SW 1271 (cell line): Measurements from ENCODE around the gene AKAP9.
"Not testable (repeated sequence)": the region's sequence is repeated elsewhere in the genome, so short reads cannot be mapped to it uniquely, and the experiment has no call there.

ENCODE experiments used
- DNase-seq, 2 experiments: peaks; one replicate each; lab custom pipeline; 2025; lab: John Stamatoyannopoulos, UW

The AKAP9 gene

DNA sequence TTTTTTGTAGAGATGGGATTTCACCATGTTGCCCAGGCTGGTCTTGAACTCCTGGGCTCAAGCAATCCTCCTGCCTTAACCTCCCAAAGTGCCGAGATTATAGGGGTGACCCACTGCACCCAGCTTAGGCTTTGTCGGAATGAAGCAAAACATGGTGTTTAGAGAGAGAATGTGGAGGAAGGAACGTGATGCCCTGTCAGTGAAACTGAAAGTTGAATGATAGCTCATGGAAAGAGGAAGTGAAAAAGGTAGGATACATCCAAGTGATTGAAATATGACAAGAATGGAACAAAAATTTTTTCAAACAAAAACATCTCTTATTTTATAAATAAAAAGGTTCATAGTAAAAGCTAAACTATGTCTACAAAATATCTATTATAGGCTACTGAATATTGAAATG is 5.9 kb downstream of the AKAP9 start:
- DNase-seq: no peak

DNA sequence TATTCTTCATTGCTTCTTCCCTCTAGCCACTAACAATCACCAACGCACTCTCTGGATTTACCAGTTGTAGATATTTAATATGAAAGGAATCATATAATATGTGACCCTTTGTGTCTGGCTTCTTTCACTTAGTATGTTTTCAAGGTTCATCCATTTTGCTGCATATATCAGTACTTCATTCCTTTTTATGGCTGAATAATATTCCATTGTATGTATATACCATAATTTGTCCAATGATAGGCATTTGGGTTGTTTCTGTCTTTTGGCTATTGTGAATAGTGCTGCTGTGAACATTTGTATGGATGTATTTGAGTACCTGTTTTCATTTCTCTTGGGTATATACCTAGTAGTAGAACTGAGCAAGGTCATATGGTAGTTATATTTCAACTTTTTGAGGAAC is 7.3 kb downstream of the AKAP9 start:
- no peak for DNase-seq

DNA sequence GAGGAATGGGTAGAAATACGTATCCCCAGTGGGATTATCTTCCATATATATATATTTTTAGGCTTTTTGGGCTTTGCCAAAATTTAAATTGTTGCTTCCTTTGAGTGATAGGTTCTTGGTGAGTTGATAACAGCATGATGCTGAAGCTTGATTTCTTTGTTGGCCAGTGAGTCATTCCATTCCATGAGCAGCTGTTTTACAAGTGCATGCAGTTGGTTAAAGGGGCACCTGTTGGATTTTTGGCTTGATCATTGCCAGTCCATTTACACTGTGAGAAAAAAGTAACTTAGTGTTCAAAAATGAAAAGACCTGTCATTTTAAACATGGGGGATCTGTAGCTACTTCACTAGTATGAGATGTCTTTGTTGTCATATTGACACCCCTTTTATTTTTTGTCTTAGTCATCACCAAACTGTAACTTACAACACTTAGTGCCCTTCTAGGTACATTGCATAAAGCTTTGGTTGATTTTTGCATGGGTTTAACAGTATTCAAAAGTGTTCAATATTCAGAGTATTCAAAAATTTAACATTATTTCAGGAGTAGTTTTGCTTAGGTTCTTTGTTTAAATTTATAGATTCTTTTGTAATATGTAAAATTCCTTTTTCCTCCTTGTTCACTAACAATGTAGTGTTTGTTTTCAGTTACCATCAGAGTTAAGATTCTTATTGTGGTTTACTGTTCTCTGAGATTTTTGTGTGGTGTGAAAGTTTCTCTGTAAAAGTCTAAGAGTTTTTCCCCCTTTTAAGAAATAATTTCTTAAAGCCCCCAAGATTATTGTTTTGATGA is 8.8 kb downstream of the AKAP9 start:
- DNase-seq: no peak

DNA sequence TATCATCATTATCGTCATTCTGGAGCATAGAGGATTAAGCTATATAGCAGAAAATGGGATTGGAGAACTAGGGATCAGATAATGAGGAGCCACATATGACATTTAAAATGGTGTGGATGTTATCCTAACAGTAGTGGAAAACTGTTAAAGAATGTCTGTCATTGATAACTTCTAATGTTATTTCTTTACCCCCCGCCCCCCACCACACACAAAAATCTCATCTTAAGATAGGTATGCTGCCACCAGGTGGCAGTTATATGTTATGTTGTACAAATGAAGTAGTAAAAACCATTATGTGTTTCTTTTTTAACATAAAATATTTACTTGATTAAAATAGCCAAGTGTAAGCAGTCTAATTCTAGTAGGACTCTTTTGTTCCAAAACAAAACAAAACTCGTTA is 13.0 kb downstream of the AKAP9 start:
- DNase-seq: no peak

DNA sequence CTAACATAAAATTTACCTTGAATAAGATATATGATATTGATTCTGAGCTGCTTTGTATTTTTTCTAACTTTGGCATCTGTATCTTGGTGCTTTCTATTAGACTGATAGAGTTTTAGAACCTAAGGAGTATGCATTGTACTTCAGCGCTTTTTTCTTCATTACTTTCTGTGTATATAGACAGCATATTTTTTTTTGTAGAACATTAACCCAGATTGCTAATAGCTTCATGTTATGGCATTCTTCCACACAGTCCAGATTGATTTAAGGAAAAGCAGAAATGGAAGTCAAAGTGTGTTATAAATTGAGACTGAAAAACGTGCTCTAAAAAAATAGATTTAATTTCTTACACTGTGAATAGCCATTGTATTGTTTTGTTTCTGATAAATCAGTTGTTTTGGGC is 15.8 kb downstream of the AKAP9 start:
- DNase-seq: not testable (repeated sequence)

DNA sequence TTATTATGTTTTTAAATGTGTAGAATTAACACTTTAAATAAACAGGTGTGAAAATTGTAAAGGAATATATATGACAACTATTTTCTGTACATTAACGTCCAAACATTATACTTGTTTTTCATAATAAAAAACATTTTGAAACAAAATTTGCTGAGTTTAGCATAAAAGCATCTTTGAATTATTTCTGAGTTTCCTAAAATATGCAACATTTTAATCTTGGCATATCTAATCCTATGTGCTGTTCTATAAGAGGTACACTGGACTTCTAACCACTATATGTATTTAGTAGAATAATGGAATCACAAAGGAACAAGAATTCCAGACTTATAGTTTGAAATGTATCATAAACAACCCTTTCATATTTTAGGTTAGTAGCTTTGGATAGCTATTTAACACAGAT is 16.6 kb downstream of the AKAP9 start:
- DNase-seq: no peak

DNA sequence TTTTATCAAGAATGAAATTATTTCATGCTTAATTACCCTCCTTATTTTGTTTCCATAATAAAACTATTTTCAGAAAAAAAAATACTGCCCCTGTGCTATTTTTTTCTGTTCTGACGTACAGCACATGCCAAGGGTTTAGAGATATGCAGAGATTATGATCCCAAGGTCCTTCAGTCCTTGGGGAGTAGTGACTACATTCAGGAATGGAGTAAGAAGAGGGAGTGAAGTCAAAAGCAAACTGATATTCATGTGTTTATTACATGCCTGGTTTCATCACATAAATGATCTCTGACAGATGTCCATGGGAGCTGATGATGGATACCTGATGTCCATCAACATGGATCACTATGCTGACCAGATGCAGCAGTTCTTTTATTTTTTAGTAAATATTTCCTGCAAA is 17.2 kb downstream of the AKAP9 start:
- DNase-seq: no peak

DNA sequence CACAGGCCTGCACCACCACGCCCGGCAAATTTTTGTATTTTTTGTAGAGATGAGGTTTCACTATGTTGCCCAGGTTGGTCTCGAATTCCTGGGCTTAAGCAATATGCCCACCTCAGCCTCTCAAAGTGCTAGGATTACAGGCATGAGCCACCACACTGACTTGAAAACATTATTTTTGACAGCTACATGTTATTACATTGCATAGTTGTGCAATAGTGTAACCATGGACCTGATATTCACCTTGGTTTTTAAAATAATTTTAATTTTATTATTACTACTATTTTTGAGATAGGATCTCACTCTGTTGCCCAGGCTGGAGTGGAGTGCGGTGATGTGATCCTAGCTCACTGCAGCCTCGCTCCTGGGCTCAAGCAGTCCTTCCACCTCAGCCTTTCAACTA is 18.4 kb downstream of the AKAP9 start:
- DNase-seq: no peak

DNA sequence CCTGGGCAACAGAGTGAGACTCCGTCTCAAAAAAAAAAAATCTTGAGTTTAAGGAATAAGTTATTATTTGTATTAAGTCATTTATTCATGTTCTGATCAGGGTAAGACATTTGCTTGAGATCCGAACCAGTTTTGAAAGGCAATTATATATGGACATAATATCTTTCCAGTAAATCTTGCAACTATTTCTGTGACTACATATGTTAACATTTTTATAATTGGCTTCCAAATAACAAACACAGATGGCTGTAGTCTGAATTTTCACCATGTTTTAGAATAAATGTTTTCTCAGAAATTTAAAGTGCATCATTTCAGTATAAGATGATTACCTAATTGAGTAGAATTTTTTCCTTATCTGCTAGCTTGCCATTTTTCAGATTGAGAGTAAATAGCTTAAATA is 21.2 kb downstream of the AKAP9 start:
- DNase-seq: no peak

DNA sequence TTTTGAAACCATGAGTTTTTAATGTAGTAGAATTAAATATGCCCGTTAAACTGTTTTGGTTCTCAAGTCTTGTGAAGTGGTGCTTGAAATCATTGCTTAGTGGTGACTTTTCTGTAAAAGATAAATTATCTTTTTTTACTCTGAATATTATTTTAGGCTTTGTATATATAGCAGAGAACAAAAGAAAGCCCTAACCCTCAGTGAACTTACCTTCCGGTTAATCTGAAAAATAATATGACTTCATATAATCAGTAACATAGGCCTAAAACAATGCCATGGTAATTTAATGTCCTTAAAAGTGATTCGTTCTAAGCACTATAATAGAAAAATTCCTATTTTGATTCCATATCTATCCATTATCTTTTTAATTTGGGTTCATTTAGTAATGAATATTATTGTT is 21.8 kb downstream of the AKAP9 start:
- no peak for DNase-seq

DNA sequence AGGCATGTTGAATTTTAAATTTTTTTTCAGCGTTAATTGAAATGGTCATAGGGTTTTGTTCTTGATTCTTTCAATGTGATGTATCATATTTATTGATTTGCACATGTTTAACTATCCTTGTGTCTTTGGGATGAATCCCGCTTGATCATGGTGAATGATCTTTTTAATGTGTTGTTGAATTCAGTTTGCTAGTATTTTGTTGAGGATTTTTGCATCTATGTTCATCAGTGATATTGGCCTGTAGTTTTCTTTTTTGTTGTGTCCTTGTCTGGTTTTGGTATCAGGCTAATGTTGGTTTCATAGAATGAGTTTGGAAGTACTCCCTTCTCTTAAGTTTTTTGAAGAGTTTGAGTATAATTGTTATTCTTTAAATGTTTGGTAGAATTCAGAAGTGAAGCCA is 26.9 kb downstream of the AKAP9 start:
- DNase-seq: not testable (repeated sequence)

DNA sequence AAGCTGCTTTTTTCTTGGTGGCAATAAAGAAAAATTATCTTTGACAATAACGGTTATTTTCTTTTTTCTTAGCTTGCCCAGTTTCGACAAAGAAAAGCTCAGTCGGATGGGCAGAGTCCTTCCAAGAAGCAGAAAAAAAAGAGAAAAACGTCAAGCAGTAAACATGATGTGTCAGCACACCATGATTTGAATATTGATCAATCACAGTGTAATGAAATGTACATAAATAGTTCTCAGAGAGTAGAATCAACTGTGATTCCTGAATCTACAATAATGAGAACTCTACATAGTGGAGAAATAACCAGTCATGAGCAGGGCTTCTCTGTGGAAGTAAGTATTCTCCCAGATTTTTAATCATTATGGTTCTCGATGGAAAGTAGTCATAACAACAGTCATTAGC is 33.0 kb downstream of the AKAP9 start:
- no peak for DNase-seq

DNA sequence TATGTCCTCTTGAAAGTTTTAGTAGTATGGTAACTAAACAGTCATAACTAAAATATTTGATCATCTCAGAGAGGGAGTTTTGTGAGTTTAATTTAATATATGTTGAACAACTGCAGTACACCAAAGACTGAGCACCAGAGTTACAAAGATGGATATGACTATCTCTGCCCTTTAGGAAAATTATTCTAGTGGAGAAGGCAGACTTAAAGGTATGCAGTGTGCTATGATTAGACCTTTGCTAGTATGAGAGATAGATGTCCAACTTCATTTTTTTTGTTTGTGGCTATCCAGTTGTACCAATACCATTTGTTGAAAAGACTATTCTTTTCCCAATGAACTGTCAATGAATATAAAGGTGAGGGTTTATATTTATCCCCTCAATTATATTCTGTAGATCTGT is 33.4 kb downstream of the AKAP9 start:
- DNase-seq: no peak

DNA sequence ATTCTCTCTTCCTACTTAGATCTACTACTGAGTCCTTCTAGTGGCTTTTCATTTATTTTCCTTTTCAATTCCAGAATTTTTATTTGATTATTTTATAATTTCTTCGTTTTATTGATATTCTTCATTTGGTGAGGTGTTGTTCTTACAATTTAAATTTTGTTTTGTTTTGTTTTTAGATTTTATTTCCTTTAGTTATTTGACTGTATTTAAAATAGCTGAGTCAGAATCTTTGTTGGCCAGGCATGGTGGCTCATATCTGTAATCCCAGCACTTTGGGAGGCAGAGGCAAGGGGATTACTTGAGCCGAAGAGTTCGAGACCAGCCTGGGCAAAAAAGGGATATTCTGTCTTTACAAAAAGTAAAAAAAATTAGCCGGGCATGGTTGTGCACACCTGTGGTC is 36.1 kb downstream of the AKAP9 start:
- DNase-seq: no peak

DNA sequence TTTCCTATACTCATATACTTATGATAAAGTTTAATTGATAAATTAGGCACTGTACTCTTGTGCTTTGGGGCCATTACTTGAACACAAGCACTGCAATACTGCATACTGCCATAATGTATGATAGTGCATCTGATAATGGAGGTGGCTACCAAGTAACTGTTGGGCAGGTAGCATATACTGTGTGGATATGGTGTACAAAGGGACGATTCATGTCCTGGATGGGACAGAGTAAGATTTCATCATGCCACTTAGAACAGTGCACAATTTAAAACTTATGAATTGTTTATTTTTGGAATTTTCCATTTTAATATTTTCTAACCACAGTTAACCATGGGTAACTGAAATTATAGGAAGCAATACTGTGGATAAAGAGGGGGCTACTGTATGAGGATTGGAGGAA is 38.9 kb downstream of the AKAP9 start:
- no peak for DNase-seq

DNA sequence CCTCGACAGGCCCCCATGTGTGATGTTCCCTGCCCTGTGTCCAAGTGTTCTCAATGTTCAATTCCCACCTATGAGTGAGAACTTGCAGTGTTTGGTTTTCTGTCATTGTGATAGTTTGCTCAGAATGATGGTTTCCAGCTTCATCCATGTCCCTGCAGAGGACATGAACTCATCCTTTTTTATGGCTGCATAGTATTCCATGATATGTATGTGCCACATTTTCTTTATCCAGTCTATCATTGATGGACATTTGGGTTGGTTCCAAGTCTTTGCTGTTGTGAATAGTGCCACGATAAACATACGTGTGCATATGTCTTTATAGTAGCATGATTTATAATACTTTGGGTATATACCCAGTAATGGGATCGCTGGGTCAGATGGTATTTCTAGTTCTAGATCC is 41.7 kb downstream of the AKAP9 start:
- not testable (repeated sequence) for DNase-seq

DNA sequence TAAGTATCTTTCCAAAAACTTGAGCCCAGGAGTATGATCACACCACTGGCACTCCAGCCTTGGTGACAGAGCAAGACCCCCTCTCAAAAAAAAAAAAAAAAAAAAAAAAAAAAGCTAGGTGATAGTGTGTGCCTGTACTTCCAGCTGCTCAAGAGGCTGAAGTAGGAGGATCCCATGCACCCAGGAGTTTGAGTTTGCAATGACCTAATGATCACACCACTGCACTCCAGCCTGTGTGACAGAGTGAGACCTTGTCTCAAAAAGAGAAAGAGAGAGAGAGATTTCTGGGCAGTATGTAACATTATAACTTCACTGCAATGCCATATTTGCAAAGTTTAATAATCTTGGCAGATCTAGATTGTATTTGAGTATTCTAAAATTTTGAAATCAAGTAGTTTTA is 47.6 kb downstream of the AKAP9 start:
- DNase-seq: no peak

DNA sequence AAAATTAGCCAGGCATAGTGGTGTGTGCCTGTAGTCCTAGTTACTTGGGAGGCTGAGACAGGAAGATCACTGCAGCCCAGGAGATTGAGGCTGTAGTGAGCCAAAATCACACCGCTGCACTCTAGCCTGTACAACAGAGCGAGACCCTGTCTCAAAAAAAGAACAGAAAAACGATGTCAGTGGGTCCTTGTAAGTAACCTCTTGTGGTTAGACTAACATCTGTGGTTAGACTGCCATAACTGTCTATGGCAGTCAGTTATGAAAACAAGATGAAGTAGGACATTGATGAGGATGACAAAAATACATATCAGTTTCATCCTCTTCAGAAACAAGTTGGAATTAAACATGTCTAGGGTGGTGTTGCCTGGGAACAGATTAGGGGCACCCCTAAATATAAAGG is 53.3 kb downstream of the AKAP9 start:
- no peak for DNase-seq

DNA sequence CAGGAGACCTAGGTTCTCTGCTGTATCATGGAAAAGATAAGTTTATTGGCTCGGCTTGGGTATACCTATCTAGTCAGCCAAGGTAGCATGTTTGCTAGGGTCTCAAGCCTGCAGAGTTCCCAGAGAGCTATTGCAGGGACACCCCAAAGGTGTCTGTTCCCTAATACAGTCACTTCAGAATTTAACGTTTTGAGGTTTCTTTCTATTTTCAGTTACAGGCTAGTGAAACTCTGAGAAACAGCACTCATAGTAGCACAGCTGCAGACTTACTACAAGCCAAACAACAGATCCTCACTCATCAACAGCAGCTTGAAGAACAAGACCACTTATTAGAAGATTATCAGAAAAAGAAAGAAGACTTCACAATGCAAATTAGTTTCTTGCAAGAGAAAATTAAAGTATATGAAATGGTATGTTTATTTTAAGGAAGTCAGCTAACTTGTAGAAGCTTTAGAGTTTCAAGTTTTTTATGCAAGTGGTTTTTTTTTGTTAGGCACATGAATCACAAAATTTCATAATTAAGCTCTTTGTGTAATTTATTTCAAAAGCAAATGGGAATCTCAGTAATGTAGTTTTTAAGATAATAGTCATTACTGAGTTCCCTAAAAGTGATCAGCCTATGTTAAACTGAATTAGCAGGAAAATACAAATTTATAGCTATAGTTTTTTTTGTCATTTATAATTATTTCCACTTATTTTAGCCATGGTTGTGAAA is 54.9 kb downstream of the AKAP9 start:
- no peak for DNase-seq

DNA sequence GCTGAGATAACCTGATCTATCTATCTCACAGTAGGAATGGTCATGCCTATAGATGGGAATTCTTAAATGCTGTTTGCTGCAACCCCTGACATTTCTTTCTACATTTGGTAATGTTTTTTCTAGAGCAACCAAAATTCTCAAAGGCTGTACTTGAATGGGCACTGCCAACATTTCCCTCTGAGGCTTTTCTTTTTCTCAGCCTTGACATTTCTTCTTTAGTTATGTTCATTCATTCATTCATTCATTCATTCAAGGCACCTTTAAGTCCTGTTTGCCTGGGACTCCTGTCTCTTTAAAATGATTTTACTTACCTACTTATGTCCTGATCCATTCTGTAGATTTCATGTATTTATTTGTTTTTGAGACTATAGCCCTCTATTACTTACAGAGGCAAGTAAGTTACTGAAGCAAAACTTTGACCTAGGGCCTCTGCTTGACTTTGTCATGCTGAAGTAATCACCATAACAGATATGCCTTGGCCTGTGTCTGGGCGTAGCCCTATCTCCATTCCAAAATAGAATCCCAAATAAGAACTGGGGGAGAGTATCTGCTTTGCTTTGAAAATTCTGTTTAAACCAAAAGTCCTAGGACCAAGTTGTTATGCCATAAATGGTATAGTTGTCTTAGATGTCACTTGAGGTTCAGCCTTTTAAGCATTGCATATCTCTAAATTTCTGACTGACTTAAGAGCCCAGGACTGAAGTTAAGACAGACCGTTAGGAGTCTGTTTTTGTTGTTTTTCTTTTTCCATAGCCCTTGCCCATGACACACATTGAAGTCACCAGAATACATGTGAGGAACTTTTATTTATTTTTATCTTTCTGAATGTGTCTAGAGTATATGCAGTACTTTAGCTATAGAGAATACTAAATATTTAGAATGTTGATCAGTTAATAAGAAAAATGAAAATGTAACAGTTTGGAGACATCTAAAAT is 59.2 kb downstream of the AKAP9 start:
- DNase-seq: no peak

DNA sequence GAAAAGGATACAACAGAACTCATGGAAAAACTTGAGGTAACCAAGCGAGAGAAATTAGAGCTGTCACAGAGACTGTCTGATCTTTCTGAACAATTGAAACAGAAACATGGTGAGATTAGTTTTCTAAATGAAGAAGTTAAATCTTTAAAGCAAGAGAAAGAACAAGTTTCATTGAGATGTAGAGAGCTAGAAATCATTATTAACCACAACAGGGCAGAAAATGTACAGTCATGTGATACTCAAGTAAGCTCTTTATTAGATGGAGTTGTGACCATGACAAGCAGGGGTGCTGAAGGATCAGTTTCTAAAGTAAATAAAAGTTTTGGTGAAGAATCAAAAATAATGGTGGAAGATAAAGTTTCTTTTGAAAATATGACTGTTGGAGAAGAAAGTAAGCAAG is 62.1 kb downstream of the AKAP9 start:
- no peak for DNase-seq

DNA sequence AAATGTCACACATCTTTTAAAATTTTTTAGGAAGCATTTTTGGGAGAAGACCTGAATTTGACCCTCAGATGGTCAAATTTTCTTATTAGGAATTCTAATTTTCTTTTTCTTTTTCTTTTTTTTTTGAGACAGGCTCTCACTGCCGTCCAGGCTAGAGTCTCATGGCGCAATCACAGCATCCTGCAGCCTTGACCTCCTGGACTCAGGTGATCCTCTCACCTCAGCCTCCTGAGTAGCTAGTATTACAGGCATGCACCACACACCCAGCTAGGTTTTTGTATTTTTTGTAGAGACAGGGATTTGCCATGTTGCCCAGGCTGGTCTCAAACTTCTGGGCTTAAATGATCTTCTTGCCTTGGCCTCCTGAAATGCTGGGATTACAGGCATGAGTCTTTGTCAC is 65.4 kb downstream of the AKAP9 start:
- no peak for DNase-seq

DNA sequence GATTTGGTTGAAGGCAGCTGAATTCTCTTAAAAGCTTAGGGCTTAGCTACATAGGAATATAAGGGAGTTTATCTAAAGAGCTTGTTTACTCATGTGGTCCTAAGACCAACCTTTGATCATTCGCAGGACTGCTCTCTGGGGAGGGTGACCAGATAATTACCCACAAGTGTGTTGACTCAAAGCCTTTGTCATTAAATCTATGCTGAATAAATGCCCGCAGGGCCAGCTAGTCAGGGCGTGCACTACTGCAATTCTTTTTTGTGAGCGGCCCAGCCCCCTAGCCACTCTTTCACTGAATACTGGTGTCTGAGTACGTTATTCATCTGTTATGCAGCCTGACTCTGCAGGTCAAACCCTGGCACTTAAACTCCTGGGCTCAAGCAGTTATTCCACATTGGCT is 69.6 kb downstream of the AKAP9 start:
- no peak for DNase-seq
